Measurements from ENCODE around the gene UQCRH. TPM values are rescaled to one million over a fixed set of nuclear protein-coding genes. Genes with fewer than 3 reads are reported as not detected.
A peak's percentile ranks its signal among the peaks of the same experiment; 100 is the strongest.

The UQCRH gene
- total RNA-seq, 2 donors from 2014 or later = 258 to 391 TPM

DNA sequence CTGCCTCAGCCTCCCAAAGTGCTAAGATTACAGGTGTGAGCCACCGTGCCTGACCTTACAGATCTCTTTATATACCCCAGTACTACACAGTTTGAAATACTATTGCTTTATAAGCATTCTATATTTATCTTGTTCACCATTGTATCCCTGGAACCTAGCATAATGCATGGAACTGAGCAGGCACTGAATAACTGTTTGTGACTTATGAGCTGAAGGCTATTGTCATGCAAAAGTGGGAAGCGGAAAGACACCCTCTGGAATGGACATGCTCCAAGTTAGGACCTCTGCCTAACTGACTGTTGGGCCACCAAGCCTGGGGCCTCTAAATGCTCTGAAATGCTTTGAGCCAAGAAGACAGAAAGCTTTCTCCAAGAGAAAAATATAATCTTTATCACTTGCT lies 8.2 kb upstream of the UQCRH start:
- intact Hi-C loops (cut with DNase I) = no loop called here
- DNase-seq (ENCODE audit: low spot score) = no peak
- peaks cover 3 to 9% of the 10 kb centered on the region in 2 donors for H3K36me3 ChIP-seq
- H3K4me1 ChIP-seq (replicated peaks) = no peaks in the 10 kb centered on the region
- H3K27ac ChIP-seq = no peak overlapping the region
- no peaks in the 10 kb centered on the region for H3K9me3 ChIP-seq
- H3K4me3 ChIP-seq = no peak overlapping the region
- WGBS = 94% methylated on average over 2 of the region's 2 CpGs
- no peaks in the 10 kb centered on the region for H3K27me3 ChIP-seq (replicated peaks; ENCODE audit: insufficient read depth)
- no peak for TF ChIP-seq POLR2AphosphoS5 (IDR thresholded peaks at IDR 0.05)
- no peak for TF ChIP-seq POLR2A (IDR thresholded peaks at IDR 0.05)
- TF ChIP-seq, protein P1, sequence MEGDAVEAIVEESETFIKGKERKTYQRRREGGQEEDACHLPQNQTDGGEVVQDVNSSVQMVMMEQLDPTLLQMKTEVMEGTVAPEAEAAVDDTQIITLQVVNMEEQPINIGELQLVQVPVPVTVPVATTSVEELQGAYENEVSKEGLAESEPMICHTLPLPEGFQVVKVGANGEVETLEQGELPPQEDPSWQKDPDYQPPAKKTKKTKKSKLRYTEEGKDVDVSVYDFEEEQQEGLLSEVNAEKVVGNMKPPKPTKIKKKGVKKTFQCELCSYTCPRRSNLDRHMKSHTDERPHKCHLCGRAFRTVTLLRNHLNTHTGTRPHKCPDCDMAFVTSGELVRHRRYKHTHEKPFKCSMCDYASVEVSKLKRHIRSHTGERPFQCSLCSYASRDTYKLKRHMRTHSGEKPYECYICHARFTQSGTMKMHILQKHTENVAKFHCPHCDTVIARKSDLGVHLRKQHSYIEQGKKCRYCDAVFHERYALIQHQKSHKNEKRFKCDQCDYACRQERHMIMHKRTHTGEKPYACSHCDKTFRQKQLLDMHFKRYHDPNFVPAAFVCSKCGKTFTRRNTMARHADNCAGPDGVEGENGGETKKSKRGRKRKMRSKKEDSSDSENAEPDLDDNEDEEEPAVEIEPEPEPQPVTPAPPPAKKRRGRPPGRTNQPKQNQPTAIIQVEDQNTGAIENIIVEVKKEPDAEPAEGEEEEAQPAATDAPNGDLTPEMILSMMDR (IDR thresholded peaks at IDR 0.05) = no peak

DNA sequence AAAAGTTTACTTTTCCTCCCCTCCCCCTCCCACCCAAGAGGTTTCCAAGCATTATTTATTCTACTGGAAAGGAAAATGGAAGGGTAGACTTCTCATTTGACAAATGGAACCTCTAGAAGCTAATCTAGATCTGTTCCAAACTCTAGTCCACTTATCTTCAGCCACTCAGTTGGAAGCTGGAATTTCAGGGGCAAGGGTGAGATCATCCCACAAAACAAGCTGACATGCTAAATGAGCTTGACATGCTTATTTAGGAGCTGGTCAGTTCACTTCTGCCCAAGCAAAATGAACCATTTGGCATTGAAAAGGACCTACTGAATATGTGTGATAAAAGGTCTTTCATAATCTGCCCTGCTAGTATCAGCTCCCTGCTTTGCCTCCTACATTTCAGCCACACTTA lies 5.1 kb upstream of the UQCRH start:
- Histone ChIP-seq H3K27ac (no peak overlapping the region), H3K27me3 (replicated peaks; ENCODE audit: insufficient read depth) (no peaks in the 10 kb centered on the region), H3K36me3 (peaks cover 3 to 9% of the 10 kb centered on the region in 2 donors), H3K4me3 (no peak overlapping the region), H3K4me1 (replicated peaks) (peaks cover 6% of the 10 kb centered on the region), H3K9me3 (no peaks in the 10 kb centered on the region)
- TF ChIP-seq POLR2AphosphoS5 (IDR thresholded peaks at IDR 0.05) (no peak), POLR2A (IDR thresholded peaks at IDR 0.05) (no peak)
- TF ChIP-seq, protein P1 (IDR thresholded peaks at IDR 0.05) = no peak
- intact Hi-C loops (cut with DNase I) = no loop called here
- no peak for DNase-seq (ENCODE audit: low spot score)

DNA sequence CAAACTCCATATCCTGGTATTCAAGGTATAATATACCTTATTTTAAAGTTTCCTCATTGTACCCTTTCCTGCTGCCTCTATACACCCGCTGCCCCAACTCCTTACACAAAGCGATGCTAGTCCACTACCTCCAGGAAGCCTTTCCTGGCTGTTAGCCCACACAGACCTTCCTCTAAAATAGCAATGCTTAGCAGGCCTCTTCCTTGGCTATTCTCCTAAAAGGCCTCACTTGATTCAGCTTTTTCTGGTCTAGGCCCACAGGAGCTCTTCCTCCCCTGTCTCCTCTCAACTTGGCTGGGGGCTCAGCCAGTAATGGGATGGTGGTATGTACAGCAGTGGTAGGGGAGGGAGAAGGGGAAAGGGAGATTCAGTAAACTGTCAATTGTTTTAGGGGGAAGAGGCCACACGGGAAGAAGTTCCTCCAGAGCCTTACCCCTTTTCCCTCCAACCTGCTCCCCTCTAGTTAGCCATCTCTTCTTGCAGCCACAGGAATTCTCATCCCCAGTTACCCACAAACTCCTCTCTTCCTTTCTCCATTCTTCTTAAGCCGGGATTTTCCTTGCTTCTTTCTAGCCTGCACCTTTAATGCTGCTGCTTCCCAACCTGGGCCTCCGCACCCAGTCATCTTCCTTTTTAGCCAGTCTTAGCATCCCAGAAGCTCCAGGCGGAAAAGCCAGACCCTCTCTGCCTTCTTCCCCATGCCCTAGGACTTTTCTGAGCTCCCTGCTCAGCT lies 2.7 kb upstream of the UQCRH start:
- H3K27ac ChIP-seq = peak overlapping the region; percentile 96 to 98
- H3K27me3 ChIP-seq (replicated peaks; ENCODE audit: insufficient read depth) = no peaks in the 10 kb centered on the region
- WGBS = 30% methylated on average over 6 of the region's 6 CpGs
- DNase-seq (ENCODE audit: low spot score) = peak; percentile 8
- no peak for TF ChIP-seq POLR2AphosphoS5 (IDR thresholded peaks at IDR 0.05)
- TF ChIP-seq POLR2A (IDR thresholded peaks at IDR 0.05) = no peak
- no peaks in the 10 kb centered on the region for H3K9me3 ChIP-seq
- H3K4me3 ChIP-seq = peak overlapping the region; percentile 83 to 92
- H3K36me3 ChIP-seq = peaks cover 3 to 6% of the 10 kb centered on the region in 2 donors
- intact Hi-C loops (cut with DNase I) = no loop called here
- peaks cover 12% of the 10 kb centered on the region for H3K4me1 ChIP-seq (replicated peaks)

DNA sequence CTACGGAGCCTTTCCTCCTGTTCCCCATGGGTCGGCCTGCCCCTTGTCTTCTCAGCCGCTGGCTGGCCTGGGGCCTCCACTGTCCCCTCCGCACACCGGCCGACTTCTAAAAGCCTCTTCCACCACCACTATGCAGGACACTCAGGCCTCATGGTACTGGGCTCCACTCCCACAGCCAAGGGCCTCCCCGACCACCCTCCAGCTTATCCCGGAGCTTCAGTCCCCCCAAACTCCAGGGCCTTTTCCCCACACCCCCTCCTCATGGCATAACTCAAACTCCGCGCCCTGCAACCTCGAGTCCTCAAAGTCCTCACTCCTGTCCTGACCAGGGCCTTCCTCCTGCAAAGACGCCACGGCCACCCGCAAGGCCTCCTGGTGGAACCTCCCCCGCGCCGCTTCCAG lies 2.1 kb upstream of the UQCRH start:
- Histone ChIP-seq H3K36me3 (peaks cover 2 to 3% of the 10 kb centered on the region in 2 donors), H3K9me3 (no peaks in the 10 kb centered on the region), H3K4me3 (peak overlapping the region; percentile 83 to 92), H3K27ac (peak overlapping the region; percentile 96 to 98), H3K27me3 (replicated peaks; ENCODE audit: insufficient read depth) (no peaks in the 10 kb centered on the region), H3K4me1 (replicated peaks) (peaks cover 12% of the 10 kb centered on the region)
- no peak for TF ChIP-seq POLR2A (IDR thresholded peaks at IDR 0.05)
- TF ChIP-seq, protein P1 (IDR thresholded peaks at IDR 0.05) = no peak
- TF ChIP-seq POLR2AphosphoS5 (IDR thresholded peaks at IDR 0.05) = no peak
- DNase-seq (ENCODE audit: low spot score) = no peak
- WGBS = 3% methylated on average over 17 of the region's 17 CpGs
- intact Hi-C loops (cut with DNase I) = no loop called here

DNA sequence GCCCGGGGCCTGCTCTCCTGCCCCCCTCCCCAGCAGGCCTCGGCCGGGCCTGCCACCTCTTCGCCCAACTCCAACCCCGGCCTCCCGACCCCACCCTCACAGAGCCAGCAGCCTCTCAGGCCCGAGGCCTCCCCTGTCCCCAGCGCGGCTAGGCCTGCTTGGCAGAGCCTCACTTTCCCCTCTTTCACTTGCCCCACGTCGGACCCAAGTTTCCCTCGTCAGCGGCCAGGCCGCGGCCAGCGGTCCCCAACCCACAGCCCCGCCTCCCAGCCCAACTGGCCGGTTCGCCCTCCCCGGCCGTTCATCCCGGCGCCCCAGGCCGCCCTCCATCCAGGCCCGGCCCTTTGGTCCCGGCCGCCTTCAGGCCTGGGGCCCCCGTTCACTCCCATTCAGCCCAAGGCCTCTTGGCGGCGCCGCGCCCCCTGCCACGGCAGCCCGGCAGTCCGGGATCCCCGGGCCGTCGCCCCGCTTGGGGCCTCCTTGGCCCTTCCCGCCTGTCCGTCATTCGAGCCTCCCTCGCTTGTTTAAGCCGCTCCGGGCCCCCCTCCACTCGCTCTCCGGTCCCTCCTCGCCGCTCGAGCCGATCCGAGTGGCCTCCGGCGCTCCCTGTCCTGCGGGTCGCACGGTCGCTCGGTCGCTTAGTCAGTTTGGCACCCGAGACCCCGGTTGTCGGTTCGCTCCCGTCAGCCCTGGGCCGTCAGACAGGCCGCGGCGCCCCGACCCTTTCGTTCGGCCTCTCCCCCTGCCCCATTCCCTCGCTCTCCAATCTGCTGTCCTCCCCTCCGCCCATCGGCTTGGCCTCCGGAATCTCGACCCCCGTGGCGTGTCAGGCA lies 1.5 kb upstream of the UQCRH start:
- intact Hi-C loops (cut with DNase I) = no loop called here
- Histone ChIP-seq H3K36me3 (peaks cover 0 to 3% of the 10 kb centered on the region in 2 donors), H3K4me1 (replicated peaks) (peaks cover 12% of the 10 kb centered on the region), H3K27me3 (replicated peaks; ENCODE audit: insufficient read depth) (no peaks in the 10 kb centered on the region), H3K4me3 (peak overlapping the region; percentile 83 to 92), H3K27ac (peak overlapping the region; percentile 96 to 98), H3K9me3 (no peaks in the 10 kb centered on the region)
- TF ChIP-seq POLR2A (IDR thresholded peaks at IDR 0.05) = no peak
- TF ChIP-seq, protein P1 (IDR thresholded peaks at IDR 0.05) = peak in 1 of 4 experiments; percentile 35
- WGBS = under 1% methylated on average over 78 of the region's 79 CpGs
- DNase-seq (ENCODE audit: low spot score) = peak; percentile 32

All from prostate gland (tissue), 2 donors.